ENCODE results near the gene ZNF821.
"Not testable (repeated sequence)": the region's sequence is repeated elsewhere in the genome, so short reads cannot be mapped to it uniquely, and the experiment has no call there.

Gene ZNF821

GRCh38 chr16:71899171-71899570, 15.2 kb upstream of the ZNF821 start:
- DNase-seq = no peak

DNA sequence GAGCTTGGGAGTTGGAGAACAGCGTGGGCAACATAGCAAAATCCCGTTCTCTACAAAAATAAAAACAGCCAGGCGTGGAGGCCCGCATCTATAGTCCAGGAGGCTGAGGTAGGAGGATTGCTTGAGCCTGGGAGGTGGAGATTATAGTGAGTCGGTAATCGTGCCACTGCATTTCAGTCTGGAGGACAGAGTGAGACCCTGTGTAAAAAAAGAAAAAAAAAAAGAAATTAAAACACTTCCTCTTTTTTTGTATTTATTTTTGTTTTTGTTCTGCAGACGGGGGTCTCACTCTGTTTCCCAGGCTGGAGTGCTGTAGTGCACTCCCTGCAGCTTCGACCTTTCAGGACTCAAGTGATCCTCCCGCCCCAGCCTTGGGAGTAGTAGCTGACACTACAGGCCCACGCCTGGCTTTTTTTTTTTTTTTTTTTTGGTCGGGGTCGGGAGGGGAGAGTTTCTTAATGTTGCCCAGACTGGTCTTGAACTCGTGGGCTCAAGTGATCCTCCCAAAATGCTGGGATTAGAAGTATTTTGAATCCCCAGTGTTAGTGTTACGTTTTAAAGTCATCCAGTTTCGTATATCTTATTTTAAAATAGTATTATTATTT, 12.9 kb upstream of the ZNF821 start:
- no peak for DNase-seq

GRCh38 chr16:71895679-71896365, 11.8 kb upstream of the ZNF821 start:
- DNase-seq = no peak

GRCh38 chr16:71894921-71895678, 11.1 kb upstream of the ZNF821 start, which contains the start of gene IST1:
Gene IST1, plus strand, starts transcription at chr16:71895531. Its CDS starts 20,110 bp downstream, at chr16:71915641.
- DNase-seq = peak; percentile 97

- peak; percentile 67 for DNase-seq
Observed at GRCh38 chr16:71894229-71894920, 10.4 kb upstream of the ZNF821 start.

DNA sequence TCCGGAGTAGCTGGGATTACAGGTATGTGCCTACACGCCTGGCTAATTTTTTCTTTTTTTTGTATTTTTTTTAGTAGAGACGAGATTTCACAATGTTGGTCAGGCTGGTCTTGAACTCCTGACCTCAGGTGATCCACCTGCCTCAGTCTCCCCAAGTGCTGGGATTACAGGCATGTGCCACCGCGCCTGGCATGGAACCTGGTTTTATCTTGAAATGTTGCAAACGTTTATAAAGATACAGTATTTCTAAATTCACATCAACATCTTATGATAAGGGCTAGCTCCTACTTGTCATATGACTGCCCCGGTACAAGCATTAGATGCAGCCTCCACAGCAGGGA, 9.9 kb upstream of the ZNF821 start:
- no peak for DNase-seq

GRCh38 chr16:71889147-71889546, 5.2 kb upstream of the ZNF821 start:
- no peak for DNase-seq

- DNase-seq = no peak
Observed at GRCh38 chr16:71885261-71885650, 1.3 kb upstream of the ZNF821 start.

GRCh38 chr16:71883168-71883848, 674 bp downstream of the ZNF821 start:
- DNase-seq = peak; percentile 74

DNA sequence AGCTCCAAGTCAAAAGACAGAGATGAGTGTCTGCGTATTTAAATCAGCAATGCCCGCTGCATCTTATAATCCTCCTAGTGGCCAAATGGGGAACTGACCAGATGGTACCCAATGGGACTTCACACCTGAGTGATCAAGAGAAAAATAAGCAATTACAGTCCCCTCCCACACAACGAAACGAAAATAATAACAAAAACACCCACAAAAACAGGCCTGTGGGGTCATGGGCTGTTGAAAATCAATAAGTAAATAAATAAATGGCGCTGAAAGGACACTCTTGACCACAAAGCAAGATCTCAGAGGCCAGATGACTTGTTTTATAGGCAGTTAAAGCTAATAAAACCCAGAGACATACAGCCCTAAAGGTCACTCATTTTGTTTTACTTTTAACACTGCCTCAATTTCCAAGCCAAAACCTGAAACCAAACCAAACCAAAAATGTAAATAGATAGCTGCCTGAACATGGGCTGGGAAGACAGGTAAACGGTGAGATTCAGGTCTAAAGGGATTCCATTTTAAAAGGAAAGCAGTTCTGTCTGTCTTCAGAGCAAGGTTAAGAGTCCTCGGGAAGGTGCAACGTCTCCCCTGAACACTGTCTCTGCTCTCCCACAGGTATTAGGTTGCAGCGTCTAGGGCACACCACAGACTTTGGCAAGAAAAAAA, 1.3 kb downstream of the ZNF821 start:
- DNase-seq = peak; percentile 77

DNA sequence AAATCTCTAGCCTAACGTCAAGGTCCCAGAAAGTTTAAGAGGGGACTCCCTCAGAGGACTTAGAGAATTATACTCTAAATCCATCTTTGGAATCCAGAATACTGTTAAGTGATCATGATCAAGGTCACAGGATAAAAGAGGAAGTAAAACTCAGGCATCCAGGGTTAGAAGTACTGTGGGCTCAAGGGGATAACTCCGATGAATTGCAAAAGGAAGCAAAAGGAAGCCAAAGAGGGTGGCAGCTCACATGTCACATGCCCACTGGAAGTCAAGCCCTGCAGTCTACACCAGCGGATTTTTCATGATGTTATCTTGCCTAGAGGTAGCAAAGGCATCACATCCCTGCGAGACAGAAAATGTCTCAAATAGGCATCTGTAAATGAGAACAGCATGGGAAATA, 3.8 kb downstream of the ZNF821 start:
- no peak for DNase-seq

- no peak for DNase-seq
Observed at GRCh38 chr16:71878911-71879310, 5.1 kb downstream of the ZNF821 start.

- no peak for DNase-seq
Observed at GRCh38 chr16:71873199-71873598, 10.8 kb downstream of the ZNF821 start.

DNA sequence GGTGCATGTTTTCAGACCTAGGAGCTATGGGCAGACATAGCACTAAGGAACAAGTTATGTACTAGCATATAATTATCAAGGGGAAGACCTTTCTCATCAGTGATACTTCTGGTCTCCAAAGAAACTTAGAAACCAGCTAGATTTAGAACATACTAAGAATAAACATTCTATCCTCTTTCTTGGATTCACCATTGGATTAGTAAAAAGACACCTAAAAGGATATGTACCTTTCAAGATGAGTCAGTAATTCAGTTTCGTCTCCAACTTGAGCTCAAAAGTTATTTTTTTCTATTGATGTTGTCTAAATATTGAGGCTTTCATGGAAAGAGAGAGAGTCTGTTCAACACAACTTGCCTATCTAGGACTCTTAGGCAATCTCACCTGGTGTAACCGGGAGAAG, 13.2 kb downstream of the ZNF821 start:
- DNase-seq = no peak

DNA sequence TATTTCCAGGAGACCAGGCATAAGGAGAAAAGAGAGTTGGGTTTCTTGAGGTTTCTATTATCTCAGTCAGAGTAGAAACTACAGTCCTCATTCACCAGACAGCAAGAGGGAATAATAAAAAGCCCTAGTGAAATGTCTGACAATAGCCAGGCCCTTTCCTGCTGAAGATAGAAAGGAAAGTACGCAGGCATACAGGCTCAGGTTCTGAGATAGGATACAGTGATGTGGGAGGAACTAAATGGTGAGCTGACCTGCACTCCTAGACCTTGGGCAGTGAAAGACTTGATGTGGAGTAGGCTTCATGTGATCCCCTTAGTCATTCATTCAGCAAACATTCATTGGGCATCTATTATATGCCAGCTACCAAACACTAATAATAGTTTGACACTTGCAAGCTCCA, 14.9 kb downstream of the ZNF821 start:
- no peak for DNase-seq

DNA sequence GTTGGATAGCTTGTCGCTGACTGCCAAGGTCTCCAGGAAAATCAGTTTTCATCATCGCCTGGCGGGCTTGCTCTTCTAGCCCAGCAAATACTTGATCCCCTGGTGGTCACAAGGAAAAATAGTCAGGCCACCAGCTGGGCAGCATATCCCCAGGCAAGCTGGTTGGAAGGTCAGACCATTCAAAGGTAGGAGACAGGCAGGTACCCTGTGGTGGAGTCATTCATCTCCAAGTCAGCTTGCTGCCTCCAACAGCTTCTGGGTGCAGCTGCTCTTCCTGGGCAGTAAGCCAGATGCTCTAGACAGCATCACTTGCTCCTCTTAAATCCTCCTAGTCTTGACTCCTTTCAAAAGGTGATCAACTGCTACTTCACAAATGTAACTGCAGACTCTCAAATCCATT, 16.0 kb downstream of the ZNF821 start:
- no peak for DNase-seq

DNA sequence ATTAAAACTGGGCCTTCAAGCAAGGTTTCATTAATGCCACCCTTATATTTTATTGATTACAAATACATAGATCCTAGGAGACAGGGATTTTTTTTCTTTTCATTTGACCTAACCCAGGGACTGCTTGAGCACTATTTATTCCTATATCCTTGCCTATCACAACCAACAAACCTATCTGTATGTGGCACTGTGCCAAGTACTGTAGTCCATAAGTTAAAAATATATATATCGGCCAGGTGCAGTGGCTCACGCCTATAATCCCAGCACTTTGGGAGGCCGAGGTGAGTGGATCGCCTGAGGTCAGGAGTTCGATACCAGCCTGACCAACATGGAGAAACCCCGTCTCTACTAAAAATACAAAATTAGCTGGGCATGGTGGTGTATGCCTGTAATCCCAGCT, 16.8 kb downstream of the ZNF821 start:
- not testable (repeated sequence) for DNase-seq

GRCh38 chr16:71865173-71865863, 18.7 kb downstream of the ZNF821 start:
- DNase-seq = no peak

- no peak for DNase-seq
Observed at GRCh38 chr16:71863995-71864394, 20.0 kb downstream of the ZNF821 start.

GRCh38 chr16:71859762-71860521, 24.0 kb downstream of the ZNF821 start:
- DNase-seq = no peak

All from activated CD8-positive, alpha-beta memory T cell treated with anti-CD3 and anti-CD28 coated beads, Interleukin-2, amount 50 U/mL, for 48 hours (primary cell).